ENCODE results near the gene QRICH2.
"Not testable (repeated sequence)": the region's sequence is repeated elsewhere in the genome, so short reads cannot be mapped to it uniquely, and the experiment has no call there.

QRICH2 gene, protein sequence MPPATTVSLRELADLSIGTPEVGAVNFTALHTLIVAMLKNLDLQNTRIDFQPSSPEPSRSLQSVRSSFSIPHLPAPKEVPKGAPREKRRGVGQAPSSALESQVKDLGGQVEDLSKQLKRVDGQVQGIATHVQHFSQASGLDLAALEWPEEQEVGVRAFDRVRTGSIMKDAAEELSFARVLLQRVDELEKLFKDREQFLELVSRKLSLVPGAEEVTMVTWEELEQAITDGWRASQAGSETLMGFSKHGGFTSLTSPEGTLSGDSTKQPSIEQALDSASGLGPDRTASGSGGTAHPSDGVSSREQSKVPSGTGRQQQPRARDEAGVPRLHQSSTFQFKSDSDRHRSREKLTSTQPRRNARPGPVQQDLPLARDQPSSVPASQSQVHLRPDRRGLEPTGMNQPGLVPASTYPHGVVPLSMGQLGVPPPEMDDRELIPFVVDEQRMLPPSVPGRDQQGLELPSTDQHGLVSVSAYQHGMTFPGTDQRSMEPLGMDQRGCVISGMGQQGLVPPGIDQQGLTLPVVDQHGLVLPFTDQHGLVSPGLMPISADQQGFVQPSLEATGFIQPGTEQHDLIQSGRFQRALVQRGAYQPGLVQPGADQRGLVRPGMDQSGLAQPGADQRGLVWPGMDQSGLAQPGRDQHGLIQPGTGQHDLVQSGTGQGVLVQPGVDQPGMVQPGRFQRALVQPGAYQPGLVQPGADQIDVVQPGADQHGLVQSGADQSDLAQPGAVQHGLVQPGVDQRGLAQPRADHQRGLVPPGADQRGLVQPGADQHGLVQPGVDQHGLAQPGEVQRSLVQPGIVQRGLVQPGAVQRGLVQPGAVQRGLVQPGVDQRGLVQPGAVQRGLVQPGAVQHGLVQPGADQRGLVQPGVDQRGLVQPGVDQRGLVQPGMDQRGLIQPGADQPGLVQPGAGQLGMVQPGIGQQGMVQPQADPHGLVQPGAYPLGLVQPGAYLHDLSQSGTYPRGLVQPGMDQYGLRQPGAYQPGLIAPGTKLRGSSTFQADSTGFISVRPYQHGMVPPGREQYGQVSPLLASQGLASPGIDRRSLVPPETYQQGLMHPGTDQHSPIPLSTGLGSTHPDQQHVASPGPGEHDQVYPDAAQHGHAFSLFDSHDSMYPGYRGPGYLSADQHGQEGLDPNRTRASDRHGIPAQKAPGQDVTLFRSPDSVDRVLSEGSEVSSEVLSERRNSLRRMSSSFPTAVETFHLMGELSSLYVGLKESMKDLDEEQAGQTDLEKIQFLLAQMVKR (N-terminal part only)

DNA sequence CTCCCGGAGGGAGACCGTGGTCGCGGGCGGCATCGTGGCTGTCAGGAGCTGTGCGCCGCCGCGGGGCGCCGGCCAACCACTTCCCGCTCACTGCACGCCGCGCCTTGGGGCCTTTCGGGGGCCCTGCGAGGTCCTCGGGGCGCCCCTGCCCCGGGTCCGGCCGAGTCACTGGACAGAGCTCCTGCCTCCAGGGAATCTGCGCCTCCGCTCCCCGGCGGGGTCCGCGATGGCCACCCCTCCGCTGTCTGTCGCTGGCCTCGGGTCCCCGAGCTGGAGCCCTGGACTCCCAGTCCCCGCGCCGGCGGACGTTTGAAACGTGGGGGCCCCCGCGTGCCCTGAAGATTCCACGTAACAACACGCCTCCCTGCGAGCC, at the start of gene QRICH2:
Gene QRICH2, minus strand, starts transcription at position 311 of the 373 bp plus-strand sequence. Its CDS starts 278 bp downstream, at position 33.
- DNase-seq, result no peak

DNA sequence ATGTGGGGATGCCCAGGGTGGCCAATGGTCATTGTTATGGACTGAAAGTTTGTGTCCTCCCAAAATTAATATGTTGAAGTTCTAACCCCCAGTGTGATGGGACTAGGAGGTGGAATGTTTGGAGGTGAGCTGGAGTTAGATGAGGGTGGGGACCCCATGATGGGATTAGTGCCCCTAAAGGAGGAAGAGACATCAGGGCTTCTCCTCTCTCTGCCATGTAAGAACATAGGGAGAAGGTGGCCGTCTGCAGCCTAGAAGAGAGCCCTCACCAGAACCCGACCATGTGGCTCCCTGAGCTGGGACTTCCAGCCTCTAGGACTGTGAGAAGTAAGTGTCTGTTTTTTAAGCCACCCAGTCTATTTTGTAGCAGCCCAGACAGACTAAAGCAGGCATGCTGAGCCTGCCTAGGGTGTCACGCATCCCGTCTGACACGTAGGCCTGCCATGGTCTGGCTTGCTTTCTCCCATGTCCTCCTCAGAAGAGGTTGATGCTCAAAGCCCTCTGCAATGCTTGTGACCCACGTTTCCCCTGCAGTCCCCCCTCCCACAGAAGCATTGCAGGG, 49.6 kb upstream of the QRICH2 start:
- no peak for DNase-seq

DNA sequence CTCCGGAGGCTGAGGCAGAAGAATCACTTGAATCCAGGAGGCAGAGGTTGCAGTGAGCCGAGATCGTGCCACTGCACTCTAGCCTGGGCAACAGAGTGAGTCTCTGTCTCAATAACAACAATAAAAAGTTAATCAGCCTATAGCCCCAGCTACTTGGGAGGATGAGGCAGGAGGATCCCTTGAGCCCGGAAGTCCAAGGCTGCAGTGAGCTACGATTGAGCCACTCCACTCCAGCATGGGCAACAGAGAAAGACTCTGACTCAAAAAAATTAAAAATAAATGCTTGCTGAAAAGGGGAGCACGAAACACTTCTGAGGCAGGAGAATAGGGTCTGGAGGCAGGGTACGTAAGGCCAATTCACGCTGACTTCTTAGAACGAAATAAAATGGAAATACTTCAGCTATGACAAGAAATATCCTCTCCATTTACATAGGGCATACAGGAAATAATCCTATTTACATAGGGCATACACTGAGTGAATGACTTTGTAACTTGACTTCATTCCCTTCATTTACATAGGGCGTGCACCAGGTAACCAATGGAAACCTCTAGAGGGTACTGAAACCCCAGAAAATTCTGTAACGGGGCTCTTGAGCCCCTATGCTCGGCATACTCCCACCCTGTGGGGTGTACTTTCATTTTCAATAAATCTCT, 48.9 kb upstream of the QRICH2 start:
- DNase-seq, result no peak

DNA sequence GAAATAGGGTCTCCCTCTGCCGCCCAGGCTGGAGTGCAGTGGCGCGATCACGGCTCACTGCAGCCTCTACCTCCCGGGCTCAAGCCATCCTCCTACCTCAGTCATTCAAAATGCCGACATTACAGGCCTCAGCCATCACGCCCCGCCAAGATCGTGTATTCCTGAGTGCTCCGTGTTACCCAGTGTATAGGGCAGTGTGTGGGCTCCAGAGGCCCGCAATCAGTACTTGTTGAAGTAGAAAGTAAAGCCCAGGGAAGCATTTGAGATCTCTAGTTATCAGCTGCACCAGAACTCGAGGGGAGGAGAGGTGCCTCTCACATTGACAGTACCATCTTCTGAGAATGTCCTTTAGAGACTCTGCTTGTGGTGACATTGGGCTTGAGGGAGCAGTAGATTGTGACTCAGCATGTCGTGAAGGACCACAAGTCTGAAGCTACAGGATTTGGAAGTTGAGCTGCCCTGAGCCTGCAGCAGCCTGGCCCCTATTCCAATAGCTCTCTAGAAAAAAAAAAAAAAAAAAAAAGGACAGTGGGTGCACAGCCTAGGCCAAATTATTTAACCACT, 46.8 kb upstream of the QRICH2 start:
- DNase-seq, result no peak

DNA sequence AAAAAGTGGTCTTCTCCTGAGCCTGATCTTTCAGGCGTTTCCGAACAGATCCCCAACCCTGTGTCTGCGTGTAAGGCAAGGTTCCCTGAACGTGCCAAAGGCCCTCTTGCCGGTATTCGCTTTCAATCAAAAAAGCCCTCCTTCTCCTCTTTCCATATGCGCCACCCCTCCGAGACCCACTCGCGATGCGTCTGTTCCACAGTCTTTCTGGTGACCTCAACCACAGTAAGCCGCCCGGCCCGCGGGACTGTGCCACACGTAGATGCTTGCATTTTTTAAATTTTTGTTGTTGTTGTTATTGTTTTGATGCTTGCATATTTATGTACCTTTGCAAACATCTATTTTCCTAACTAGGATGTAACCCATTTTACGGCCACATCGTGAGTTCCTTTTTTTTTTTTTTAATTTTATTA, 46.2 kb upstream of the QRICH2 start:
- no peak for DNase-seq

DNA sequence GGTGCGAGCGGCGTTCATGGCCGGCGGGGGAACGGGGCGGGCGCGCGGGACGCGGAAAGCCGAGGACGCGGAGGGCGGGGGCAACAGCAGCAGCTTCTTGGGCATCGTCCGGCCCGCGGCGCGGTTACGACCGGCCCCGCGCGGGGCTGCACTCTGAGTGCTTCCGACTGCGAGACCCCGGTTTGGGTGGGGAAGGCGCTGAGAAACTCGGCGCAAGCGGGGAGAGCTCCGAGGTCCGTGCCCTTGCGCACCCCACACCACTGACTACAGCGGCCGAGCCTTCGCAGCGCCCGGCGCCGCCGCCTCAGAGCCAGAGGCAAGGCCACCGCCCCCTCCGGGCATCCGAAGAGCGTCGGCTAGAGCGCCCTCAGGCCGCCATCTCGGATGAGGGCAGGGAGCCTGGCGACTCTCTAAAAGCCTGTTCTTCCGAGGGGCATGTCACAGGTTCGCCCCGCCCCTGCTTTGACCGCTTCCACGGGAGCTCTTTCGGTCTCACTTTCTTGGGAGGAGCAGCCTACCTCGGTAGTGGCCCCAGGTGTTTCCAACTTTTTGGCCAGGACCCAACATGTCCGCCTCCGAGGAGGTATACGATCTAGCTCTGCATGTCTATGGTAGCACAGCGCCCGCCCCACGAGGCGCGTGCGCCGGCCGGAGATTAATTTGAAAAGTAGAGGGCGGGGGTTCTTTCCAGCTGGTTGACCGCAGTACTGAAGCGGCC, 45.7 kb upstream of the QRICH2 start, which contains the start of gene PRPSAP1:
Gene PRPSAP1, minus strand, starts transcription at position 318 of the 718 bp plus-strand sequence. Its CDS starts 213 bp downstream, at position 105.
- peak; percentile 85 for DNase-seq

DNA sequence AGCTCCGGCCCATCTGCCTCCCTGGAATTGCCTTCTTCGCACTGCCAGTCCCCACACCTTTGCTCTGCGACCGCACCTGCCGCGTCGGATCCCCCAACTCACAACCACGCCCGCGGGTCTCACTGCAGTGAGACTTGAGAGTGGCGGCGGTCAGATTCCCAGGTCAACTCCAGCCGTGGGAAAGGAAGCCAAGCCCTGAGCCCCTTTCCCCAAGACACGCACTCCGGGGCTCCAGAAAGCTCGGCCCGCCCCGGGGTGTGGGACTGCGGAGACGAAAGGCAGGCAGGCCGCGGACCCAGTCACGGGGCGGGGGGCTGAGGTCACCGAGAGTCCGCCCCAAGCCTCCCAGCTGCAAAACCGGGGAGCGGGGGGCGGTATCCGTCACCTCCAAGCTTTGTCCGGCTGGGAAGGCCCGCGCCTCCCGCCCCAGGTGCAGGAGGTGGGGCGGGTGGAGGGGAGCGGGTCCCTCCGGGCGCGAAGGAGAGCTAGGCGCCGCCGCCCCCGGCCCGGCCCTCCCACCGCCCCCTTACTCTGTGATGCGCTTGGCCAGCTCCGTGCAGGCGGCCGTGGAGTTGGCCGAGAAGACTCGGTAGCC, 45.0 kb upstream of the QRICH2 start:
- DNase-seq, result peak; percentile 4

DNA sequence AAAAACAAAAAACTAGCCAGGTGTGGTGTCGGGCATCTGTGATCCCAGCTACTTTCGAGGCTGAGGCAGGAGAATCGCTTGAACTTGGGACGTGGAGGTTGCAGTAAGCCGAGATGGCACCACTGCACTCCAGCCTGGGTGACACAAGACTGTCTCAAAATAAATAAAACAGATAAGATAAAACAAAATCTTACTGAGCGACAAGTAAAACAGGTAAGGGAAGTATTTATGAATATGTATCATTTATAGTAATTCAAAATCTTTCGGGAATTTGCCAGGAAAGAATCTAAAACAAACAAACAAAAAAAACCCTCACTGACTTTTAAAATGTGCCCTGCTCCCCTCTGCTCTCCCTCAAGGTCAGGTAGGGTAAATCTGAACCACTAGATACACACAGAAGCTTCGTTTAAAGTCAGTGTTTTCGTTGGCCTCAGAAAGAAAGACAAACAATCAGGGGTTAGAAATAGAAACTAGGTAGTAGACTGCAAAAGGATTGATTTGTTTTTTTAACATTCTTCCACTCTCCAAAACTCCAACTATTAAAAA, 43.5 kb upstream of the QRICH2 start:
- DNase-seq, result no peak

DNA sequence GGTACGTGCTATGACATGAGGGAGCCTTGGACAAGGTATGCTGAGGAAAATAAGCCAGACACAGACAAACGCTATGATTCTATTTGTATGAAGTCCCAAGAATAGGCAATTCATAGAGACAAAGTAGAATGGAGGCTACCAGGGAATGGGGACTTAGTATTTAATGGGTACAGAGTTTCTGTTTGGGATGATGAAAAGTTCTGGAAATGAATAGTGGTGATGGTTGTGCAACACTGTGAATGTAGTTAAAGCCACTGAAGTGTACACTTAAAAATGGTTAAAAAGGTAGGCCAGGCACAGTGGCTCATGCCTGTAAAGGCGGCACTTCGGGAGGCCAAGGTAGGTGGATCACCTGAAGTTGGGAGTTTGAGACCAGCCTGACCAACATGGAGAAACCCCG, 42.4 kb upstream of the QRICH2 start:
- no peak for DNase-seq

DNA sequence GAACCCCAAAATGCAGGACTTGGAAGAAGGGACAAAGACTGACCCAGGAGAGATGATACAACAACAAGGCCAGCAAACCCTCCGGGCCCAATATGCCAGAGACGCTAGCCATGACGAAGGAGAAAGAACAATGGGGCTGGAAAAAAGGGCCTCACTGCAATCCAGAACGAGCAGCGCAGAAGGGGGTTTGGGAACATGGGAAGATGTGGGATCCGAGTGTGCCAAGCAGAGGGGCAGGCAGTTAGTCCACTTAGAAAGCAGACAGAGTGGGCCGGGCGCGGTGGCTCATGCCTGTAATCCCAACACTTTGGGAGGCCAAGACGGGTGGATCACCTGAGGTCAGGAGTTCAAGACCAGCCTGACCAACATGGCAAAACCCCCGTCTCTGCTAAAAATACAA, 38.9 kb upstream of the QRICH2 start:
- DNase-seq, result not testable (repeated sequence)

DNA sequence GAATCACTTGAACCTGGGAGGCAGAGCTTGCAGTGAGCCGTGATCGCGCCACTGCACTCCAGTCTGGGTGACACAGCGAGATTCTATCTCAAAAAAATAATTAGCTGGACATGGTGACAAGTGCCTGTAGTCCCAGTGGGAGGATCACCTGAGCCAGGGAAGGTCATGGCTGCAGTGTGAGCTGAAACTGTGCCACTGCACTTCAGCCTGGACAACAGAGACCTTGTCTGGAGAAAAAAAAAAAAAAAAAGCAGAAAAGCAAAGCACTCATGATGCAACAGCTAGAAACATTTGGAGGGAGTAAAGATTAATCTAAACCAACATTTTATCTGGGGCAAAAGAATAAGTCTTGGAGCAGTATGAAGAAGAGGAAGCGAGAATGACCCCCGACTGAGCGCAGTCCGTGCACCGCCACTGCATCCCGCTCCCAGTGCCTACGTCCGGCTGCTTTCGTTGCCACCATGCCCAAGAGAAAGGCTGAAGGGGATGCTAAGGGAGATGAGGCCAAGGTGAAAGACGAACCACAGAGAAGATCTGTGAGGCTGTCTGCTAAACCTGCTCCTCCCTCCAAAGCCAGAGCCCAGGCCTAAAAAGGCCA, 37.4 kb upstream of the QRICH2 start:
- DNase-seq, result no peak

DNA sequence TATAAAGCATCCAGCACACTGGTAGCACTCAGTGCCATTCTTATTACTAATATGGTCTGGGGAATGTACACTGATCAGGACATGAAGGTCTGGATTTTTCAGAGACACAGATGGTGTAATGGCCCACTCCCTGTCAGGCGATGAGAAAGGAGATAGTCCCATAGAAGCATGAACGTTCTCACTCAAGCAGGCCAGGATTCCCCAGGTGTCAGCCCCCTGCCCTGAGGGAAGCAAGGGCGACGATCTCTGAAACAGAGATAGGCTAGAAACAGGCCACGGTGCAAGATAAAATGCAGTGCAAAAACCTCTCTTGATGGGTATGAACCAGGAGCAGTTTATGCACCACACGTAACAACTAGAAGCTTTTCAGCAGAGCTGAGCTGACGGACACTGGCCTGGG, 35.0 kb upstream of the QRICH2 start:
- no peak for DNase-seq

DNA sequence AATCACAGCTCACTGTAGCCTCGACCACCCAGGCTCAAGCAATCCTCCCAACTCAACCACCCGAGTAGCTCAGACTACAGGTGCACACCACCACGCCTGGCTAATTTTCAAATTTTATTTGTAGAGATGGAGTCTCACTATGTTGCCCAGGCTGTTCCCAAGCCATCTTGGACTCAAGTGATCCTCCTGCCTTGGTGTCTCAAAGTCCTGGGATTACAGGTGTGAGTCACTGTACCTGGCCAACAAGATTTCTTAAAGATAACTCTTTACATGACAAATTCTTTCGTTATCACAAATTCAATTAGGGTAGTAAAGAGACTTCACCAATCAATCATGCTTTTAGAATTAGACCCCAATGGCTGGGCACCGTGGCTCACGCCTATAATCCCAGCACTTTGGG, 33.2 kb upstream of the QRICH2 start:
- no peak for DNase-seq

DNA sequence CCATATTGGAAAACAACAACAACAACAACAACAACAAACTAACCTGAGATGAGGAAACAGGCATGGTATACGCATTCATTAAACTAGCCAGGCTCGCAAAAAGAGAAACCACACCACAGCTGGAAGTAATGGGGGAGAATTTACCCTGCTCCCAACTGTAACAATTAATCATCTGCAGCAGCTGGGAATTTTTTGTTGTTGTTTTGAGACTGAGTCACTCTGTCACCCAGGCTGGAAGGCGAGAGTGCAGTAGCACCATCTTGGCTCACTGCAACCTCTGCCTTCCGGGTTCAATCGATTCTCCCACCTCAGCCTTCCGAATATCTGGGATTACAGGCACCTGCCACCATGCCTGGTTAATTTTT, 29.3 kb upstream of the QRICH2 start:
- DNase-seq, result no peak

DNA sequence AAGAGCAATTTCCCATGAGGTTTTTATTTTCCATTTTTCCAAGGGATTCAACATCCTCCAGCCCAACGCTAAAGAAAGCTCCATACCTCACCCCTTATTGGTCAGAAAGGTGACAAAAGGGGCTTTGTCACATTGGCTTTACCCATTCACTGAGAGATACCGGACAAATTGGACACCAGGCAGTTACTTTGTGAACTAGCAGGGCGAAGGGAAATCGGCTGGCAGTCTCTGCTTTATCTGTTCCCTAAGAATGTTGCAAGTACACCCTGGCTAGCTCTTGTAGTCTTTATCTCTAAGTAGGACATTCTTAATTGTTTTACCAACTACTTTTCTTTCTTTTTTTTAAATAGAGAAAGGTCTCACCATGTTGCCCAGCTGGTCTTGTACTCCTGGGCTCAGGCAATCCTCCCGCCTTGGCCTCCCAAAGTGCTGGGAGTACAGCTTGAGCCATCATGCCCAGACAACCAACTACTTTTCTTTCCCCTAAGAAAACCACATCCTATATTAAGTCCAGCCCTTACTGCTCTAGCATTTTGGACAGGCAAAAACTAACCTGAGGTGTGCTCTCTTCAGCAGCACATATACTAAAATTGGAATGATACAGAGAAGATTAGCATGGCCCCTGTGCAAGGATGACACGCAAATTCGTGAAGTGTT, 28.8 kb upstream of the QRICH2 start:
- no peak for DNase-seq

DNA sequence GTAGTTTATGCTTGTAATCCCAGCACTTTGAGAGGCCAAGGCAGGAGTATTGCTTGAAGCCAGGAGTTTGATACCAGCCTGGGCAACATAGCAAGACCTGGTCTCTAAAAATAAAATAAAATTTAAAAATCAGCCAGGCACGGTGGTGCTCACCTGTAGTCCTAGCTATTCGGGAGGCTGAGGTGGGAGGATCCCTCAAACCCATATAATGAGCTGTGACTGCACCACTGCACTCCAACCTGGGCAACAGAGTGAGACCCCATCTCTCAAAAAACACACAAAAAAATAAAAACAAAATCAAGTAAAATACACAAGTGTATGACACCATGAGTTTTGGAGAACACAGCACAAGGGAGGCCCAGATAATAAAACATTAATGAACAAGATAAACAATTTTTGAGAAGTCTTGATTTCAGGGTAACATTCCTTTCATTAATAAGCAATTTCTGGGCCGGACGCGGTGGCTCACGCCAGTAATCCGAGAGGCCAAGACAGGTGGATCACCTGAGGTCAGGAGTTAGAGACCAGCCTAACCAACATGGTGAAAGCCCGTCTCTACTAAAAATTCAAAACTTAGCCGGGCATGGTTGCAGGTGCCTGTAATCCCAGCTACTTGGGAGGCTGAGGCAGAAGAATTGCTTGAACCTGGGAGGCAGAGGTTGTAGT, 27.8 kb upstream of the QRICH2 start:
- no peak for DNase-seq

DNA sequence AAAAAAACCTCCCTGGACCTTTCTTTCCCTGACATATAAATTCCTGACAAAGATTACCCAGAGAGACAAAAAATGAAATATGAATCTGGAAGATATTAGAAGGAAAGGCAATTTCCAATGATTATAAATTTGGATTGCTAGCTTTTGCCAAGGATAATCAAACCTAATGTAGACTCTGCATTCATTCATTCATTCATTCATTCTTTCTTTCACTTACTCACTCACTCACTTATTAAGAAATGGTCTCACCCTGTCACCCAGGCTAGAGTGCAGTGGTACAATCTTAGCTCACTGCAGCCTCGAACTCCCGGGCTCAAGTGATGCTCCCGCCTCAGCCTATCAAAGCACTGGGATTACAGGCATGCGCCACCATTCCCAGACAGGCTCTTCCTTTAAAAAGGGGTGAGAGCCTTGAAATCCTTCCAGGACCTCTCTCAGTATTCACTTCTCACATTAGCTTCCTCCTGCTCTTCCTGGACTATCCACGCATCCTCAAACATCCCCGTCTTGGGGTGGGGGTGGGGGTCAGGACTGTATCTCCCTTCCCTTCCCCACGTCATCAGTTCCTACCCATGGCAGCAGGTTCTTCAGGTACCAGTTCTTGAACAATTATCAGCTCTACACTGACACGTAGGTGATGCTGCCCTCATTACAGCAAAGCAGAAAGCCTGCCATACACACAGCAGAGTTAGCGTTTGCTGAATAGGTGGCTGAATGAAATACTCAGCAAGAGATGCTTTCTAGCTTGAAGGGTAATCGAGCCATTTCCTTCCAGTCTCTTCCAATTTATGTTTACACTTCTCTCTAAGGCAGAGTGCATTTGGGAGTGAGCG, 25.8 kb upstream of the QRICH2 start:
- no peak for DNase-seq

DNA sequence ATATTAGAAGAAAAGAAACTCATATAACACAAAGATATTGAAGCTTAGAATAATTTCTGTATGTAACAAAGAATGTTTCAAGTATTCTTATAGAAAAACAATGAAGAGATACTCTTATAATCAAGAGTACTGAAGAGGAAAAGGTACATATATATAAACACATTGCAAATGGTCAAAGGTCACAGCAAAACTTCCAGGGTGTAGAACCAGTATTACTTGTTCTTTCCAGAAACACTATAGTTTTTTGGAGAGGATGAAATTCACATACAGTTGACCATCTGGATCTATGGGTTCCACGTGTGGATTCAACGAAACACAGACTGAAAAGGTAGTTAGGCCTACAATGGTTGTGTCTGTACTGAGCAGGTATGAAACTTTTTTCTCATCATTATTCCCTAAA, 23.0 kb upstream of the QRICH2 start:
- DNase-seq, result no peak

All from CD4-positive, alpha-beta T cell treated with Interleukin-12 subunit alpha and Interleukin-12 subunit beta, for 1 hour (primary cell).